Fibroblast of skin of scalp (primary cell): Measurements from ENCODE around the gene ETV3. TPM values are rescaled to one million over a fixed set of nuclear protein-coding genes. Genes with fewer than 3 reads are reported as not detected.
"Not testable (repeated sequence)": the region's sequence is repeated elsewhere in the genome, so short reads cannot be mapped to it uniquely, and the experiment has no call there.

ENCODE experiments used
- DNase-seq: peaks from one replicate; pipeline ENCODE4 v3.0.0-alpha.2; 2013
- polyA plus RNA-seq, 2 experiments: library from polyadenylated mRNA; unstranded; fragments of 120-200 nt; gene quantifications; one replicate each; pipeline ENCODE4 v1.2.1, GENCODE V29; 2013; ENCODE audit not compliant: insufficient read length in 2 of 2

Gene ETV3
- 14.7 TPM for polyA plus RNA-seq (2013, experiment 1 of 2; ENCODE audit: insufficient read length)
- polyA plus RNA-seq (2013, experiment 2 of 2; ENCODE audit: insufficient read length) = 14.2 TPM

DNA sequence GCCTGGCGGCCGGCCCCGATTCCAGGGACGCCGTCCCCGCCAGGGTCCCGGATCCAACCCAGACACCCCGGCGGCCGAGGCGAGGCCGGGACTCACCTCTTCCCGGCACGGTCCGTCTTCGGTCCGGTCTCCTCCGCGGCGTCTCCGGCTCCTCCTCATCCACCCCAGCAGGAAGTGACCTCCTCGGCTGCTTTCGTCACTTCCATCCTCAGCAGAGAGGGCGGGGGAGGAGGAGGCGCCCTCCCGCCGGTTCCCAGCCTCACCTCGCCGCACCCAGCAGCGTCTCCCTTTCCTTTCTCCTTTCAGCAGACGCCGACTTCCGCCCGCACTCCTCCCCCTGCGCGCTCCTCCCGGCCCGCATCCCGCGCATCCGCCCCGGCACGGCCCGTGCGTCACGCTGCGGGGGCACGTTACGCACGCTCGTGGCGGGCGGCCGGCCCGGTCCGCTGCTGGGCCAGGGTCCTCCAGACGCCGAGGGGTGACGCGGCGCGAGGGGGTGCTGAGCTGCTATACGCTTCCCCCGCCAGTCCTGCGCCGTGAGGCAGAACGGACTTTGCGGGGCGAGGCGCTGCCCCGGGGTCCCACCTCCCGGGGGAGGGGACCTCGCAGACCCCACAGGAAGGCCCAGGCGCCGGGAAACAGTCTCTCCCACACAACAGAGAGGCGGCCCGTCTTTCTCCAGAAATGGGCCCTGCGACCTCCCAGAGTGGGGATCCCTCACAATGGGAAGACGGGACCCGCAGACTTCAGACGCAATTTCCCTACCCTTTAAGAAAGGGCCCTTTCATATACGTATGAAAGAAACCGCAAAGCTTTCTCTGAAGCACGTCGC lies at the start of gene ETV3:
Gene ETV3 (minus strand): TSS at position 176 of the 832 bp plus-strand sequence. CDS start 2,043 bp downstream, outside the sequence.
- DNase-seq = peak; percentile 92

DNA sequence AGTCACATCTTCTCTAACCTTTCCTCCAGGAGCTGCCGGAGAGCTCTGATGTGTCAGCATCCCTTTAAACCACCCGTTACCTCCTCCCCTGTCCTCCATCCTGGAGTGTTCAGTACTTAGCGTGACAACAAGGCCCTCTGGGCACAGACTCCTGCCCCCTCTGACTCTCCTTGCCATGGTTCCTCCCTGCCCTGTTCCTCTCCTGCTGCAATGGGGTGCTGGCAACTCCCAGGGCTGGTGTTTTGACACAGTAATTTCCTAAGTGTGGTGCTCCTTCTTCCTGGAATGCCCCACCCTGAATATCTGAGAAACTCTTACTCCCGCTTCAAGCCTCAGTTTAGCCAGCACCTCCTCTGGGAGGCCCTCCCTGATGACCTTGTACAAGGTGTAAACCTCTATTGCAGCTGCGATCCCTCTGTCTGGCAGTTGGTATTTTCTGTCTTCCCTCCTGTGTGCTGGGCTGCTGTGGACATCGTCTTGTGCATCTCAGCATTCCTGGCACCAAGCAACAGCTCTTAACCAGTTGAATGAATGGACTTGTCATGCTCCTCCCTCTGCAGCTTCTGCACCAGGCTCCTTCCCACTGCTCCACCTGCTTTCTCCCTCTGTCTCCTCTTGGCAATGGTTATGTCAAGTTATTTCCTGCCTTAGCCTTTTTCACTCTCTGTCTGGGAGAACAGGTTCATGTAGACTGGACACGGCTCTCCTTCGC lies 48.2 kb upstream of the ETV3 start:
- DNase-seq = no peak

DNA sequence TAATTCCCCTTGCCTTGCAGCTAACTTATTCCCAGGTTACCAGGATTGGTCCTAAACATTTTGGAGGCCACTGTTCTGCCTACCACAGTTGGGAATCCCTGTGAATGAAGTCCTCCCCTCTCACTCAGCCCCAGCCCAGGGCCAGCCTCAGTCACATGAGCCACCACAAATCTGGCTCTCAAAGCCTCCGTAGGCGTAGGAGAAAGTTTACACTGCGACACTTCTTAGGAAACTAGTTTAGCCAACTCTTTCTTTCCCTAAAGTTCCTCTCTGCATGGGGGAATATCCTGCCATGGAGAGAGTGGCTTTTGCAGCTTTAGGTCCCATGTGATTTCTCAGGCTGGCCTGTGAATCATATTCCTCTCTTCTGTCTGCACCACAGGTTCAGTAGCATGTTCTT lies 45.7 kb upstream of the ETV3 start:
- DNase-seq = no peak

DNA sequence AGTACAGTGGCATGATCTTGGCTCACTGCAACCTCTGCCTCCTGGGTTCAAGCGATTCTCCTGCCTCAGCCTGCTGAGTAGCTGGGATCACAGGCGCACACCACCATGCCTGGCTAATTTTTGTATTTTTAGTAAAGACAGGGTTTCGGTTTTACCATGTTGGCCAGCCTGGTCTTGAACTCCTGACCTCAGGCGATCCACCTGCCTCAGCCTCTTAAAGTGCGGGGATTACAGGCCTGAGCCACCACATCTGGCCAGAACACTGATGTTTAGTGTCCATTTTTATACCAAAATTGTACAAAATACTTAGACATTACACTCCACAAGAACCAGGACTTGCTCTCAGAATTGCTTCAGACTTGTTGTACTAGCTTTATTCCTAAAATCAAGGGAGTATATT lies 44.2 kb upstream of the ETV3 start:
- DNase-seq = not testable (repeated sequence)

DNA sequence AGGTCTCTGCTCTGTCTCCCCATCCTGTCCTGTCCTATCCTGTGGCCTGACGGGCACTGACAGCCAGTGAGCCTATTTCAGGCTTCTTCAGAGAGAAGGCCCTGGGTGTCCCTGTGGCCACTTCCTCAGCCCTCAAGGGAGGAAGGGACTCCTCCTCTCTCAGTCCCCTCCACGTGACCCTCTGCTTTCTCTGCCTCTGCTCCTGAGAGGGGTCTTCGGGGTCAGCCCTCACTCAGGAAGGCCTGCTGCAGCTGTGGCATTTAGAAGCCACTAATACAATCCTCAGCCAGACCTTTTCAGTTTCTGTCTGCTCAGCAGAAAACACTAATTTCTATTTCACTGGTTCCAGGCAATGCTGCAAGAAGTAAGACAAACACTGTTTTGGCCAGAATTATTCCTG lies 43.6 kb upstream of the ETV3 start:
- no peak for DNase-seq

DNA sequence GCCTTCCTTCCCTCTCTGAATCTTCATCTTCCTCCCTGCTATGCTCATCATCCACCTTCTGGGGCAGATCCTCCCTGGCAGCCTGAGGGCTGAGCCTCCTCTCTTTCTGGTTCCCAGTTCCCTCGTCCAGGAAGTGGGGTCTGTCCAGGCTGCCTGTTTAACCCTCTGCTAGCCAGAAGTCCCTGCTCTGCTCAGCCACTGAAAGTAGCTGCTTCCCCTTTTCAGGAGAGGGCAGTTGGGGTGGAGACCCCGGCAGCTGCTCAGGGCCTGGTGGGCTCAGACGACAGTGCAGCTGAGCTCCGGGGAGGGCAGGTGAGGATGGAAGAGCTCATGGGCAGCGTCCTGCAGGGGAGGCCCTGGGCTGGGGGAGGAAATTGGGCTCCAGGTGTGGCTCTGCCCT lies 43.1 kb upstream of the ETV3 start:
- no peak for DNase-seq

DNA sequence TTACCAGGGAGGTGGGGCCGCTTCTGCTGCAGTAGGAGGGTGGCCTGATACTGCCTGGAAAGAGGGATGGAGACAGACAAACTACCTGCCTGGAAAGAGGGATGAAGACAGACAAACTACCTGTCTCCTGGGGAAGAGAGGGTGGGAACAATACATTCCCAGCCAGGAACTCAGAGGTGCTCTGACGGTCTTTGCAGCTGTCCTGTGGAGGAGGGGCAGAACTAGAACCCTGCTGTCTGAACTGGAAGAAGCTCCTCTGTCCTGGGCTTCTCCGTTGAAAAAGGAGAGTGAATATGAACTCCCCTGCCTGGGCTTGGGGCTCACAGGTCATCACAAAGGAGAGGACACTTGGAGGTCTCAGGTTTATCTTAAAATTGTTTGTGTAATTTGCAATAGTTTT lies 40.3 kb upstream of the ETV3 start:
- DNase-seq = no peak

DNA sequence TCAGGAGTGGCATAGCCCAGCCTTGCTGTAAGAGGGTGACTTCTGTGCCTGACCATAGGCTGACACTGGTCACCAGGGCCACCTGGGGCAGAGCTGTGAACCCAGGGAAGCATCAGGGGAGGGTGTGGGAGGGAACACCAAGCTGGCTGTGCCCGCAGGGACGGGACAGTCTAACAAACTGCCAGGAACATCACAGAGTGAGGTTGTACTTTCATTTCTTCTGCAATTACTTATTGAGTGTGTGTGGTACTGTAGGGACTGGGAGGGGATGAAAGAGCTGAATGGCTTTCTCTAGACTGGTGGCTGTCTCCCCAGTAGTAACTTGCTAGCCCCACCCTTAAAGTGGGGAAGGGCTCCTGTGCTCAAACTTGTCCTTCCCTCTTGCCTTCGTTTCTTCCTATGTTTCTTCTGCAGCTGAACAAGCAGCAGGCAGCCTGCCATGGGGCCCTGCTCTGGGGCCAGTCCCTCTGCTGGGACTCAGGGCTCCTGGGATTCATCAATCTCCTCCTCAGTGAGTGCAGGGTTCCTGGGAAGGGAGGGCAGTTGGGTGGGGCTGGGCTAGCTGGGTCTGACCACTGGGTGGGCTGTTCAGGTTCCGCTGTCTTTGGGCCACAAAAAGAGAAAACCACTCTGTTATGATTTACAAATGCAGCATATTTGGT lies 39.7 kb upstream of the ETV3 start:
- no peak for DNase-seq

DNA sequence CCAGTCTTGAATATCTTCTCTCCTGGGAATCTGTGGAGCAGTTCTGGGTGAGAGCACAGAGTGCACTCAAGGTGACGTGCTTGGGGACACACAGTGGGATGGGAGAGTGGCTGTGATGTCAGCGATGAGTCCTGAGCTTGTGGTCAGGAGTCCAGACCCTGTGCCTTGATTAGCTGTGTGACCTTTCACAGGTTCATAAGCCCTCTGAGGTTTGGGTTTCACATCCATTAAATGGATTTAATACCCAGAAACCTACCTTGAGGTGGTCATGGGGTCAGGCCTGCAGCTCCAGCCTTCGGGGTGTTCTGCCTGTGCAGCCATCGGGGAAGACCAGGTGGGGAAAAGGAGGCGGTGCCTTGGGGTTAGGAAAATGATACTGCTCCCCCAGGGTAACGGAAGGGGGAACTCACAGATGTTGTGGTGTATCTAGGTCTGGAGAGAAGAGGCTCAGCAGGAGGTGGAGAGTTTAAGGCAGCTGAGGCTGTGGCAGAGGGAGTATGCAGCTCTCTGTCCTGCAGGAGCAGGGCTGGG lies 38.5 kb upstream of the ETV3 start:
- DNase-seq = no peak

DNA sequence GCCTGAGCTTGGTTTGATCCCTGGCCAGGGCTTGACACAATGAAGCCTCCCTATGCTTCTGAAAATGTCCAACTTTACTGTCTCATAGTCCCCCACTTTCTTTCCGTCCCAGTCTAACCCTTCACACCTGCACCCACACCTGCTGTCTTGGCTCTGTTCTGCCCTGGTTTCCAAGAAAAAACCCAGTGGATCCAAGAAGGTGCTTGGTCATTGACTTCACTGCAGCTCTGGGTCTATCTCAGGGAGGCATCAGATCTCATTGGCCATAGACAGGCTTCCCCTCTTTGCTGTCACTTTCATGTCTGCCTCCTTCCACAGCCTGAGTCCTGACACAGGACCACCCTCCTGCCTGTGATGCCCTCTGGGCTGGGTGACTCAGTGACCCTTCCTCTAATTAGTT lies 37.8 kb upstream of the ETV3 start:
- no peak for DNase-seq

DNA sequence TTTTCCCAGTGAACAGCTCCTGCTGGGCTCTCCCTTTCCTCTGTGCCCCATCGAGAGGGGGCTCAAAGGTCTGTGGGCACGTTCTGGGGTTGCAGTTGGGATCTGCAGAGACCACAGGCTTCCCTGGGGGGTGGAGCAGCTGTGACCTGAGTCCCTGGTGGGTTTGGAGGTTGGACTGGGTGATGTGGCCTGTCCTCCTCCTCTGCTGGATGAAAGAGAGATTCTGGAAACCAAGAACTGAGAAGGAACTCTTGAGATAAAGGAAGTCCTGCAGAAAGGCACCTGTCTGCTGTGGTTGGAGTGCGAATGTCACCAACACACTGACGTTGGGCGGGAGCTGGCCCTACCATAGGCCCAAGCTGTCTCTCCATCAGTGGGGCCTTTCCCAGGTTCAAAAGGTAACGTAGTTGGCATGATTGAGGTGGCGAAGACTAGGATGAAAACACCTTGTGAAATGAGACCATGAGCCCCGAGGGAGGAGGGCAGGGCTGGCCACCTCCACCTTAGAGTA lies 35.8 kb upstream of the ETV3 start:
- no peak for DNase-seq

DNA sequence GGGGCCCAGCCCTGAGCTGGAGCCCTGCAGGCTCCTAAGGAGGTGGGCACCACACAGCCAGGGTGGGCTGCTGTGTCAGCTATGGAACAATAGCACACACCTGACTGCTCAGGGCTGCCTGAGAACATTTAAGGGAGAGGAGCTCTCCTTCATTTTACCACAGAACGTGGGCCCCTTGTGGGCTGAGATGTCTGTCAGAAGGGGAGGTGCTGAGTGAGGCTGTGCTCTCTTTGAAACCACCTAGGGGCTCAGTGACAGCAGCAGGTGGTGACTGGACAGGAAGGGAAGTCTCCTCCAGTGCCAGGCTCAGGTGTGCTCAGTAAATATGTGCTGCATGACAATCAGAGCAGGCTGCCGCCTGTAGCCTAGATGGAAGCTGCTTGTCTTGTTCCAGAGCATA lies 35.0 kb upstream of the ETV3 start:
- not testable (repeated sequence) for DNase-seq

DNA sequence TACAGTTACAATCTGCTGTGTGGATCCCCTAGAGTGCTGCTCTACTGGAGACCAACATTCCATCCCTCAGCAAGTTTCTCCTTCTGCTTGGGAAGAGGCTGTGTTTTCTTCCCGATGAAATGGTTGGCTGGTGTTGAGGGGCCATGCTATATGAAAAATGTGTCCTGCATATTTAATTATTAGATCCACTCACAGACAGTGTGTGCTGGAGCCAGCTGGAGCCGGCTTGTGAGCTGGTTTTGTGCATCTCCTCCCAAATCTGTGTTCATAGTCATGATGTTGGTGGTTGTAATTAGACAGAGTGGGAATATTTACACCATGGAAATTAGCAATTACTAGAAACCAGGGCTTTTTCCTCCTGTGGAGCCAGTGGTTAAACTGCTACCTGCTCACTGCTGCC lies 34.4 kb upstream of the ETV3 start:
- DNase-seq = not testable (repeated sequence)

DNA sequence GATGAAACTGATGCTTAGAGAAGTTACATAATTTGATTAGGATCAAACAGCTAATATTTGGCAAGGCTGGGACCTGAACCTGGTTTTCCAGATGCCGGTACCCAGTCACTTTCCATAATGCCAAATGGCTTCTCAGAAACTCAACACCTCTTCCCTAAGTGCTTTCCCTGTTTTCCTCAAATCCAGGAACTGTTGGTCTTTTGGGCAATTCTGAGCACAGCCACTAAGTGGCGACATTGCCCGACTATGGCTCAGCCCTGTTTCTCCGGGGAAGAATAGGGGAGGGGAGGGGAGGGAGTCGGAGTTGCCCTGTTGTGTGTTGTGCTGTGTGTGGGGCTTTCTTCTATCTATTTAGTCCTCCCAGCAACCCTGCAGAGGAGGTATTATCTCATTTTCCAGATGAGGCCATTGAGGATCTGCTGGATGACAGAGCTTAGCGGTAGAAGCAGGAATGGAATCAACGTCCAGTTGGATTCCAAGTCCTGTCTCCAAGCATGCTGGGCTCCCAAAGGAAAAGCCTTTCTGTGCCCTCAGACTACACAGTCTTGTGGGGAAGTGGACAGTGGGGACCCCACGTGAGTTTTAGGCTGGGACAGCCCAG lies 33.8 kb upstream of the ETV3 start:
- peak; percentile 6 for DNase-seq

DNA sequence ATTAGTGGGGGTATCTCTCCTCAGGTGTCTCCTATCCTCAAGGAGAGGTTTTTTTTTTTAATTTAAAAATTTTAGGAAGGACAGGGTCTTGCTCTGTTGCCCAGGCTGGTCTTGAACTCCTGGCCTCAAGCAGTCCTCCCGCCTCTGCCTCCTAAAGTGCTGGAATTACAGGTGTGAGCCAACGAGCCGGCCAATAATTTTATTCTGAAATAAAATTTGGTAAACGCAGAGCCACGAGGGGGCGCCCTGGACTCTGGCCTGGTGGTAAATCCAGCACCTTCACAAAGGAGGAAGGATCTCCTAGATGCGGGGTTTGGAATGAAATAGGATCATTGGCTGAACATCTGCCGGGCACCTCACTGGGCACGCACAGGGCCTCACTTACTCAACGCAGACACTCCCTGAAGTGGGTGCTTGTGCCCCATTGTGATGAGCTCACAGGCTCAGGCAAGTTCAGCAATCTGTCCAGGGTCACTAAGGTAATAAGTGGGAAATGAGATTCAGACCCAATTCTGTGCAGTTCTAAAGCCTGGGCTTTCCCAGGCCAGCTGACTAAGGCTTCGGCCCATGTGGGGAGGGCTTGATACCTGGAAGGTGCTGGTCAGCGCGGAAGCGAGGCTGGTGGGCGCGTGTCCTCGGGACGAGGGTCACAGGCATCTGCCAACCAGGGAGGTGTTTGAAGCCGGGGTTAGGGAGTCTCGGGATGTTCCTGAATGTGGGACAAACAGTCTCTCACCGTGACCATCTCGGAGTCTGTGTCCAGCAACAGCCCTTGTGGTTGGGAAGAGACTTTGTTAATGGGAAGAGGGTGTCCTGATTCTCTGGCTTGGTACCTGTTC lies 32.7 kb upstream of the ETV3 start:
- peak; percentile 22 for DNase-seq

DNA sequence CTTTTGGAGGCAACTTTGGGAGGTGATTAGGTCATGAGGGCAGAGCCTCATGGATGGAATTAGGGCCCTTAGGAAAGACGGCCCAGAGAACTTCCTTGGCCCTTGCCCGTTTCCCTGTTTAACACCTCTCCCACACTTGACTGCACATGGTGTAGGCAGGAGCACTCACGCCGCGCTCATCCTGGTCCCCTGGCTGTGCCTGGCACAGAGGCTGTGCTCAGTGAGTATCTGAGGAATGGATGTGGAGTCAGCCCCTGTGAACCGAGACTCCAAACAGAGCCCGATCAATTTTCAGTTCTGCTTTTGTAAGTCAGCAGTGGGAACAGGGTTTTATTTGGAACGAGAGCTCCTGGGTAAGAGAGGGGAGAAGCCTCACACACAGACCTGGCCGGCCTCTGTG lies 29.8 kb upstream of the ETV3 start:
- DNase-seq = no peak

DNA sequence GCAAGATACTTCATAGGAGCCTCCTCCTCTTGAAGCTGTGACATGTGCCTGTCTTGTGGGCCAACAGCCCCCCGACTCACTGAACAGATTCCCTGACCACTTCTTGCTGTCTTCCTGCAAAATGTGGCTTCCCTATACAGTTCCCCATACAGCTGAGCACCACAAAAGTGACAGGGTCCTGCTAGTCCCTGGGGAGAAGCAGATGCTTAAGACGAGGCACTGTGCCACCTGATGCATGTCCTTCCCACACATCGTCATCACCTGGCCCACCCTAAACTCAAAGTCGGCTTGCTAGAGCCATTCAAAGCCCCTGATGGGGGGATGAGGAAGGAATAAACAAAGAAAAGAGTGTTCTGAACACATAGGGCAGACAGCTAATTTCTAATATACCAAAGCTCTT lies 29.2 kb upstream of the ETV3 start:
- no peak for DNase-seq

DNA sequence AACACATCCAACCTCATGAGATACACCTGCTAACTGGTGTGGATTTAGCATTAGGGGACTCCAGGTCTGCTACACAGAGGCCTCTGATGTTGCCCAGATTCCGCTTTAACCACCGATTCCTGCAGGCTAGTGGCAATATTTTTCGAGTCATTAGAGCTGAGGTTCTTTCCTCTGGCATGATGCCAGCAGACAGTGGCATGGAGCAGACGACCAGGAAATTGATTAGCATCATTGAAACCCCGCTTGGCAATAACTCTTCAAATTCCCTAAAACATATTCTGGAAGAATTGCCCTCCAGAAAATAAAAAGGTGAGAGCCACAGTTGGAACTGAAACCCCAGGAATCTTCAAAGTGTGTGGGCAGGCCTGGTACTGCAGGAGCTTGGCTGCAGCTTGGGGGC lies 28.4 kb upstream of the ETV3 start:
- DNase-seq = no peak

DNA sequence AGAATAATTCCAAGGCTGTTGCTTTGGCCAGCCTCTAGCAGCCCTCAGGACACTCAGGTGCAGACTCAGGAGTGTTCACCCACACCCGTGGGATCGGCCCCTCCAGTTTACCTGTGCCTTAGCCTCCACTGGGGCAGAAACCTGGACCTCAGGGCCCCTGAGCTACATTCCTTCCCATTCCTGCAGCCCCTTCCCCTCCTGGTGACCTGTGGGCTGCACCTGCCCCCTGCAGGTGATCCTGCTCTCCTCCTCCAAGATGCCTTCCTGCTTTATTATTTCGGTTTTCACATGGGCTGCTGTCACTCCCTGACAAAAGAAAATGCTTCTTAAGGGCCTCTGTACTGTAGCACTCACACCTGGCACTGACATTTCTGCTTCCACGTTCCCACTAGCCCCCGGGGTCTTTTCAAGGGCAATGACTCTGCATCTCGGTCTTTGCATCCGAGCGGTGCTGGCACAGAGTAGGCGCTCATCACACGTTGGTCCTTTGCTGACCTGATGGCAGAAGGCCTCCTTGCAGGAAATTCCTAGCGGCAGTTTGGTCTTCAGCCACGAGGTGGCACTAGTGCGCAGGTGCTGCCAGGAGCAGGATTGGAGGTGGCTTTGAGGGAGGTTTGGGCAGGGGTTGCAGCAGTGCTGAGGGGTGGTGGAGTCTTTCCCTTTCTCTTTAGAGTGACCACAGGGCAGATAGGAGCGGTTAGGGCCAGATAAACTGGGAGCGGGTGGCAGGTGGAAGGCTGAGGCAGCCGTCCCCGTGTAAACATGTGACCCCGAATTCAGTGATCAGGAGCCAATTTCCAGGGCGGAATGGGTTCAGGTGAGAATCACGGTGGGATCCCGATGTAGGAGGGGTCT lies 25.3 kb upstream of the ETV3 start:
- peak; percentile 55 for DNase-seq

DNA sequence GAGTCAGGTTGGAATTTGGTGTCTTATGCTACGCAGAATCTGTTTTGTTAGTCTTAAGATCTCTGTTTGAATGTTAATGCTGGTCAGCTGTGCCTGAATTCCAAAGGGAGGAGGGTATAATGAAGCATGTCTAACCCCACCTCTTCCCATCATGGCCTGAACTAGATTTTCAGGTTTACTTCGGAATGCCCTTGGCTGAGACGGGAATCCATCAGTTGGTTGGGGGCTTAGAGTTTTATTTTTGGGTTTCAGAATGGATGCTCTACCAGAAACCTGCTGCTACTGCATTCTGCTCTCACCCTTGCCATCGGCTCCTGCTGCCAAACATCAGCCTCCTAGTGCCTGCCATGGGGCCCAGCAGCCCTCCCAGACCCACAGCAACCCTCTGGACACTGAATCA lies 24.1 kb upstream of the ETV3 start:
- no peak for DNase-seq

DNA sequence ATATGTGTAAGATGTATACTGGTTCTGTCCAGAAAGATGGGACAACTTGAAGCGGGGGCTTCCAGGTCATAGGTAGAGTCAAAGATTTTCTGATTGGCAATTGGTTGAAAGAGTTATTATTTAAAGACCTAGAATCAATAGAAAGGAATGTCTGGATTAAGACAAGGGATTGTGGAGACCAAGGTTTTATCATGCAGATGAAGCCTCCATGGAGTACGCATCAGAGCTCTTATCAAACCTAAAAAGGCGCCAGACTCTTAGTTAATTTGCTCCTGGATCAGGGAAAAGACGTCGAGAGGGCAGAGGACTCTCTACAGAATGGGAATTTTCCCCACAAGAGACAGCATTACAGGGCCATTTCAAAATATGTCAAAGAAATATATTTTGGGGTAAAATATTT lies 23.7 kb upstream of the ETV3 start:
- no peak for DNase-seq
